Erythroblast (primary cell): ENCODE data around the gene E2F2.

Experiments
- GATA1 ChIP-seq: IDR thresholded peaks from 2 replicates; pipeline ENCODE4 v1.6.1; 2011; ENCODE audit warnings: low read depth, mild to moderate bottlenecking, control low read depth, low read length, moderate library complexity
- POLR2A ChIP-seq: IDR thresholded peaks from 2 replicates; pipeline ENCODE4 v1.6.1; 2011; ENCODE audit warnings: mild to moderate bottlenecking, low read length

DNA sequence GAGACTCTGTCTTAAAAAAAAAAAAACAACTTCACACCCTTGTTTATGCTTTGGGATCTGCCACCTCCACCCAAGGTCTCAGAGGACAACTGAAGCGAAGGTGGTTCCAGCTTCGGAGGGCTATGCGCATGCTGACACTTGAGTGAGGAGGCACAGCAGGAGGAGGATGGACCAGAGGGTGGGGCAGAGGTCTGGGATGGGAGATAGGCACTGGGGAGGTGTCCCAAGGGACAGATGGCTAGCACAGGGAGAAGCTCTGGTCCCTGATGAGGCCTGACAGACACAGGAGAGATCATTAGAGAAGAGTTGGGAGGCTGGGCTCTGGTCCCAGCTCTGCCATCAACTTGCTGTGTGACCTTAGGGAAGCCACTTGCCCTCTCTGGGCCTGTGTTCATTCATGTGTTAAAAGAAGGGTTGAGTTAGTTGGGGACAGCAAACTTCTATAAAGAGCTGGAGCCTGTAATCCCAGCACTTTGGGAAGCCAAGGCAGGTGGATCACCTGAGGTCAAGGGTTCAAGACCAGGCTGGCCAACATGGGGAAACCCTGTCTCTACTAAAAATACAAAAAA lies 16.8 kb downstream of the E2F2 start:
- TF ChIP-seq POLR2A = peak; percentile 39
- no peak for TF ChIP-seq GATA1
